GM19238 (cell line): Measurements from ENCODE around the gene ATF7.
"Not testable (repeated sequence)": the region's sequence is repeated elsewhere in the genome, so short reads cannot be mapped to it uniquely, and the experiment has no call there.

Experiments used
- DNase-seq: peaks from one replicate; pipeline ENCODE4 v3.0.0; 2011; ENCODE audit warnings: low spot score; ENCODE audit not compliant: insufficient read length

Gene ATF7

DNA sequence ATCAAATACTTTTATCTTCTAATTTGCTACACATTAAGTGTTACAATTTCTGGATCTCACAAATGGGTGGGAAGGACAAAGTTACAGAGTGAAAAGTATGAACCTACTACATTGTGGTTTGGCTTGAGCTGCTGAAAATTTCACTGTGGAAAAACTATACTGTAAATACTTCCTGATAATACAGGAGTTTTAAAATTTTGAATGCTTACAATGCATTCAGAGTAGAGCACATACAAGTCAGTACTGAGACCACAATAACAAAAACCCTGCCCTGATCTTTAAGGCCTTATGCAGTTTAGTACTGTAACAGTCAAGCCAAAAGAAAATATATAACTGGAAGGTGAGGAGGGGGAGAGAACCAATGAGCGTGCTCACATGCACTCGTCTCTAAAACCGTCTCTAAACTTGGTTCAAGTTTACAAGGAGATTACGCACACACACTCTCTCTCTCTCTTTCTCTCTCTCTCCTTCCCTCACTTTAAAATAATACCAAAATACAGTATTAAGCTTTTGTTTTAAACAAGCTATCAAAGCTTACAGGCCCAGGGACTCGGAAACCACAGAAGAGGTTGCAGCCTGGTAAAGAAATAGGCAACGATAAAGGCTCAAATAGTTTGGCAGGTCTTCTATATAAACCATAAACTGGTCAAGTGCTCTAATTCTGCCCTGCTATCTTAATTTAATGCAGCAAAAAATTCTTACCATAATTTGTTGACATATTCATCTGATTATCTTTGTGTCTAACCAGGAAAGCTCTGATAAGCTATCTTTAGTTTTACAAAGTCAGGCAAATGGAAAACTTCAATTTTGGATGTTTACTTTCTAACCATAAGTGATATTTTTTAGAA is 58.0 kb downstream of the ATF7 start:
- DNase-seq, result no peak

DNA sequence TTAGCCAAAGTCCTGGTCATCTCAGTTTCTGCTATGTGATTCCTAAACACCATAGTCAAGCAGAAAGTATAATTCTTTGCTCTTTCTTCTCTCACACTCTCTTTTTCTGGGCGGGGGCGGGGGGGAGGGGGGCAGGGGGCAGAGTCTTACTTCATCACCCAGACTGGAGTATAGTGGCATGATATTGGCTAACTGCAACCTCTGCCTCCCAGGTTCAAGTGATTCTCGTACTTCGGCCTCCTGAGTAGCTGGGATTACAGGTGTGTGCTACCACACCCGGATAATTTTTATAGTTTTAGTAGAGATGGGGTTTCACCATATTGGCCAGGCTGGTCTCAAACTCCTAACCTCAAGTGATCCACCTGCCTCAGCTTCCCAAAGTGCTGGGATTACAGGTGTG is 60.8 kb downstream of the ATF7 start:
- DNase-seq, result not testable (repeated sequence)

DNA sequence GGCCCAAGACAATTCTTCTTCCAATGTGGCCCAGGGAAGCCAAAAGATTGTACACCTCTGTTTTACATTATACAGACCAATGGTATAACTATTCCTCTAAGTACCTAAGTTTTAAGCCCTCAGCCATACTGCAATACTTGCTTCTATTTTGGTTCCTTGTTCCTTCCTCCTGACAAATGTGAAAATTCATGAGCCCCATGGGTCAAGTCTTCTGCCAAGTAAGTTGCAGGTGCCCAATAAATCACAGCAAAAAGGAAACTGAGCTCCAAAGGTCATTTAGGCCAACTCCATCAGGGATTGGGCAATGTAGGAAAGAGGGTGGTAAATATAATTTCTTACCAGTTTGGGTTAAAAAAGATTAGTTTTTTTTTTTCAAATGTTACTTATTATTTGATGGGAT is 61.2 kb downstream of the ATF7 start:
- no peak for DNase-seq

- no peak for DNase-seq
Measured at GRCh38 chr12:53564278-53564677, 61.9 kb downstream of the ATF7 start.

- DNase-seq, result no peak
Measured at GRCh38 chr12:53563452-53564028, 62.6 kb downstream of the ATF7 start.

DNA sequence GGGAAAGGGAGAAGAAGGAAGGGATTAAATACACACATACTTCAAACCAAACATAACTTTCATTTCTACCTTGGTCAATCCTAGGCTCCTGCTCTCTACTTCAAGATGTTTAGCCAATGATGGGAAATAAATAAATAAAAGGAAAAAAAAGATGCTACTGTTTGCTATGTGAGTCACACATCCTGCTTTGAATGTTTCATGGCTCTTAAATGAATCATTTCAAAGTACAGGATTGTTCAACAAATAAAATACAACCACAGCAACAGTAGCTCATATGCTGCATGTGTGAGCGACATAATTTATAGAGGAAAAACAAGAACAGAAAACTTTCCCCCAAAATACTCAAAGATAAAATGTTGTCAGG is 64.6 kb downstream of the ATF7 start:
- no peak for DNase-seq

DNA sequence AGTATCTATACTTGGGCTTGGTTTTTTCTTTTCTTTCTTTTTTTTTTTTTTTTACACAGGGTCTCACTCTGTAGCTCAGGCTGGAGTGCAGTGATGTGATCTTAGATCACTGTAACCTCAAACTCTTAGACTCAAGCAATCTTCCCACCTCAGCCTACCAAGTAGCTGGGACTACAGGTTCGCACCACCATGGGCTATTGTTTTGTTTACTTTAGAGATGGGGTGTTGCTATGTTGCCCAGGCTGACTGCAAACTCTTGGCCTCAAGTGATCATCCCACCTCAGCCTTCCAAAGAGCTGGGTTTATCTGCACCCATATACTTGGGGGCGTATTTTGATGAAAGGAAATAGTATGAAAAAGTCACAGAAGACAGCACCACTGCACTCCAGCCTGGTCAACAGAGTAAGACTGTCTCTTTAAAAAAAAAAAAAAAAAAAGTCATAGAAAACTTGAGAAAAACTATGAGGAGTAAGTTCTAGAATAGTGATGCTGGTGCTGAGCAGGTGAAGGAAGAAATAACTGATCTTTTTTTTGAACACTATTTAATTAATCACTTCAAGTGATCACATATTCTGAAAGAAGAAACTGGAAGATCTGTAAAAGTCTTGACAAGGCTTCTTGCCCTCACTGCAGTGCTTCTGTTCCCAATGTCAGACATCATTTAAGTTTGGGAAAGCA is 65.1 kb downstream of the ATF7 start:
- DNase-seq, result no peak

GRCh38 chr12:53560351-53560750 is 65.8 kb downstream of the ATF7 start:
- no peak for DNase-seq

DNA sequence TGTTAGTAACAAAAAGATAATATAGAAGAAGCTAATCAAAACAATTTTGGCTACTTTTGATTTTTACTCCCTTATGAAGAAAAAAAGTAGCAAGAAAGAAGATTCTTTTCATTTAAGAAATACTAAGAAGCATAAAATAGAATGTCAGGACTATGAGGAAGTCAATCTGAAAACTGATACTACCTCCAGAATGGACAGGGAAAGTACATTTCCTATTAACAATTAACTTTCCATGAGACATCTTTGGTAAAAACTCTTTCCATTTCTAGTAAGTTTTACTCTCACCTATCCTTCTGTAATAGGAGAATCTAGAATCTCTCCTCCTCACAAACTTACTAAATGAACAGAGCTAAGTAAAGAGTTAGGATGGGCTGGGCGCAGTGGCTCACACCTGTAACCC is 67.6 kb downstream of the ATF7 start:
- no peak for DNase-seq

GRCh38 chr12:53552361-53553327 is 73.5 kb downstream of the ATF7 start:
- DNase-seq, result no peak

- no peak for DNase-seq
Measured at GRCh38 chr12:53551889-53552291, 74.3 kb downstream of the ATF7 start.

DNA sequence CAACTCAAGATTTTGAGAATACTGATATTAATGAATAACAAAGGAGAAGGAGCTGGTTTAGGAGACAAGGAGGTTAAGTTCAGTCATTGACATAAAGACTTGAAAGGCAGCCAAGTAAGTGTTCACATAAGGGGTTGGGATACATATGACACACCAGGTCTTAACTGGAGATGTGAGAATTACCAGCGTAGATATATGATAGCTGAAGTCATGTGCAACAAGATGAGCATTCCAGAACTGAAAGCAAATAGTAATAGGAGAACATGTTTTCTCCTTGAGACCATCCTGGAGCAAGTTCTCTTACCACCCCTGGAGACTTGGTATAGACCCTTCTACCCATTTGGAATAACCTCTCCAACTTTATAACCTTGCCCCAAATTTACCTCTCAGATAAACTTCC is 75.6 kb downstream of the ATF7 start:
- DNase-seq, result no peak

- not testable (repeated sequence) for DNase-seq
Measured at GRCh38 chr12:53550131-53550530, 76.1 kb downstream of the ATF7 start.

DNA sequence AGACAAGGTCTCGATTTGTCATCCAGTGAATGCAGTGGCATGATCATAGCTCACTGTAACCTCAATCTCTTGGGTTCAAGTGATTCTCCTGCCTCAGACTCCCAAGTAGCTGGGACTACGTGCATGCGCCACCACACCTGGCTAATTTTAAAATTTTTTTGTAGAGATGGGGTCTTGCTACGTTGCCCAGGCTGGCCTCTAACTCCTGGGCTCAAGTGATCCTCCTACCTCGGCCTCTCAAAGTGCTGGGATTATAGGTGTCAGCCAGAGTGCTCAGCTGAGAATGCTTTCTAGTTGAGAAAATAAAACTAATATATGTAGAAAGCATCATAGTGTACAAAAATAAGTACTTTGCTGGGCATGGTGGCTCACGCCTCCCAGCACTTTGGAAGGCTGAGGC is 77.8 kb downstream of the ATF7 start:
- DNase-seq, result not testable (repeated sequence)

DNA sequence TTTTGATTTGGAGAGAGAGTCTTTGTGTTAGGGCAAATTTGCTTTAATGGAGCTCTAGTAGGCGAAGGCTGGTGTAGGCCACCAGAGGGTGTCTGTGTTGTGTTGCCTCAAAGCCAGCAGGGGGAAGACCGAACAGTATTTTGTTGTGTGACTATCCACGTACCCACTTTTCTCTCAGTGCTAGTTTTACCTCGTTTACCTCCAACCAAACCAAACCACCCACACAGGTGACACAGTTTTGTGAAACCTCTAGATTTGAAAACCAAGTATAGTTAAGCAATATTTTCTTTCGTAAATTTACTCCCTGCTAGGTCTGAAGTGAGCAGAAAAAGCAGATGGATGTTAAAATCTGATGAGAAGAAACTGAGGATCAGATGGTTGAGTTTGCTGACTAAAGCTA is 82.6 kb downstream of the ATF7 start:
- DNase-seq, result peak; percentile 54

DNA sequence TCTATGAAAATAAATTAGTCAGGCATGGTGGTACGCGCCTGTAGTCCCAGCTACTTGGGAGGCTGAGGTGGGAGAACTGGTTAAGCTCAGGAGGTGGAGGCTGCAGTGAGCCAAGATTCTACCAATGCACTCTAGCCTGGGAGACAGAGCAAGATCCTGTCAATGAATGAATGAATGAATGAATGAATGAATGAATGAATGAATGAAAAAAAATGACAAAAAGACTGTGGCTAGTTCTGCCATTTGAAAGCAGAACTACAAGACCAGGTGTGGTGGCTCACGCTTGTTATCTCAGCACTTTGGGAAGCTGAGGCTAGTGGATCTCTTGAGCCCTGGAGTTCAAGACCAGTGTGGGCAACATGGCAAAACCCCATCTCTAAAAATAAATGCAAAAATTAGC is 86.7 kb downstream of the ATF7 start:
- DNase-seq, result no peak

GRCh38 chr12:53538209-53538689 is 87.9 kb downstream of the ATF7 start:
- no peak for DNase-seq

DNA sequence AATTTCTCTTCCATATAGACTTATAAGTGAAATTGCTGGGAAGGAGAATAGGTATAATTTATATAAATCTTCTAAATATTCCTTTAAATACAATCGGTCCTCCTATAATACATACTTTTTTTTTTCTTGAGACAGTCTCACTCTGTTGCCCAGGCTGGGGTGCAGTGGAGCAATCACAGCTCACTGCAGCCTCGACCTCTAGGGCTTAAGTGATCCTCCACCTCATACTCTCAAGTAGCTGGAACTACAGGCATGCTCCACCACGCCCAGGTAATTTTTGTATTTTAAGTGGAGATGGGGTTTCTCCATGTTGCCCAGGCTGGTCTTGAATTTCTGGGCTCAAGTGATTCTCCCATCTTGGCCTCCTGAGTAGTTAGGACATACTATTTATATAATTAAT is 89.2 kb downstream of the ATF7 start:
- DNase-seq, result no peak

DNA sequence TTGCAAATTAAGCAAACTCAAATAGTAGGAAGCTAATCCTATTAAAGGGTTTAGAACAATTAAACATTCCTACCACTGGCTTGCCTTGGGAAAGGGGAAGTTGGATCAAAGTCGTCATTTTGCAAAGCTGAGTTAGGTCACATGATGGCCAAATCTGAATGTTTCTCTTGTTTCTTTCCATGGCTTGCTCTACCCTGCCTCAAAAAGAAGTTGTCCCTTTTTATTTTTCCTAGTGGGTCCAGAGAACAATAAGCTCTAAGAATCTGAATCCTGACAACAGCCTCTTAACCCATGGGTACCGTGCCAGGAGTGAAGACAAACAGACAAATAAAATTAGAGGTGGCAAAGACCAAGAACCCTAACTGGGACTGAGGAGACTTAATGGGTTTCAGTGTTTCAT is 92.7 kb downstream of the ATF7 start:
- DNase-seq, result no peak

DNA sequence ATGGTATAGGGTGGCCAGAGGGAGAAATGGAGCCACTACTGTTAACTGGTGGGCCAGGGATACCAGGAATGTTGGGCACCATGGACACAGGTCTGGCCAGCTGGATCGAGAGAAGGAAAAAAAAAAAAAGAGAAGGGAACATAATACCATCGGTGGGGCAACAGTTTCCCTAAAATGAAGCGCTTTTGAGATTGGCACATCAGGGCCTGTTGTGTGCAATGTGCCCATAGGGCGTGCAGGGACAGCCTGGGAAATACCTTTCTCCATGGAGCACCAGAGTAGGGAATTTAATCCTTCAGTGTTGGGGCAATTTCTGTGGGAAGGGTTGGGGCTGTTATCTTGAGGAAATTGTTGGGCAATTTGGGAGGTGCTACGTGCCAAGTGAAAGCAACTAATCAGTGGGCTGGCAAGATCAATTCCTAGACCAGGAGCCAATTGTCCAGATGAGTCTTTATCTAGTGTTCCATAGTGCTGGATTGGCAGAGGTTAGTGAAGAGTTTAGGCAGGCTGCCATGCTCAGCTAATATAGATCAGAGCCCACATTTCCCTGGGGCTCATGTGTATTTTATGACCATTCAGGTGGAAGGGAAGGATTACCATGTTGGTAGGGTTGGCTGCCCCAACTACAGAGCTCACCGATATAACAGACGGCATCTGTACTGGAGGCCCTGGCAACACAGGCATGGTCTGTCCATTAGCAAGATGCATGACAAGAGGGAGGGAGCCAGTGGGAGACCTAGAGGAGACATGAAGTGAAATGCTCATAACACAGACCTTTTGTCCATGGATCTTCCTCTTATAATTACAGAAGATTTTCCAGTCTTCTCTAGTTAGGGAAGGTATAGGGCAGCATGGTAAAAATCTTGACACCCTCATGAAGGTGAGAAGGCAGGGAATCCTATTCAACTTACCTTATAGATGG is 93.4 kb downstream of the ATF7 start:
- no peak for DNase-seq
